GM21619 (cell line): ENCODE data around the gene MARCHF4.

Experiments
- ATAC-seq: cut with Tn5 transposase; IDR thresholded peaks from one replicate; pipeline ENCODE4 v1.9.1; 2021; ENCODE audit not compliant: unreplicated experiment

The MARCHF4 gene

GRCh38 chr2:216352653-216353270 is 19.5 kb downstream of the MARCHF4 start:
- ATAC-seq = no peak

GRCh38 chr2:216351172-216351925 is 20.9 kb downstream of the MARCHF4 start:
- no peak for ATAC-seq

- no peak for ATAC-seq
Measured at GRCh38 chr2:216350214-216350791, 22.0 kb downstream of the MARCHF4 start.

GRCh38 chr2:216349366-216349765 is 22.9 kb downstream of the MARCHF4 start:
- no peak for ATAC-seq

- no peak for ATAC-seq
Measured at GRCh38 chr2:216348756-216349308, 23.5 kb downstream of the MARCHF4 start.

- no peak for ATAC-seq
Measured at GRCh38 chr2:216346781-216347180, 25.5 kb downstream of the MARCHF4 start.

GRCh38 chr2:216345846-216346245 is 26.4 kb downstream of the MARCHF4 start:
- ATAC-seq = no peak

- no peak for ATAC-seq
Measured at GRCh38 chr2:216344950-216345300, 27.4 kb downstream of the MARCHF4 start.

GRCh38 chr2:216344206-216344949 is 27.9 kb downstream of the MARCHF4 start:
- ATAC-seq = no peak

GRCh38 chr2:216343221-216343980 is 28.9 kb downstream of the MARCHF4 start:
- ATAC-seq = no peak

GRCh38 chr2:216341121-216341520 is 31.2 kb downstream of the MARCHF4 start:
- ATAC-seq = no peak

GRCh38 chr2:216340280-216340631 is 32.0 kb downstream of the MARCHF4 start:
- ATAC-seq = no peak

- no peak for ATAC-seq
Measured at GRCh38 chr2:216339456-216340279, 32.6 kb downstream of the MARCHF4 start.

GRCh38 chr2:216335252-216335651 is 37.0 kb downstream of the MARCHF4 start:
- ATAC-seq = no peak

GRCh38 chr2:216328347-216328746 is 43.9 kb downstream of the MARCHF4 start:
- ATAC-seq = no peak

- ATAC-seq = no peak
Measured at GRCh38 chr2:216327447-216327935, 44.8 kb downstream of the MARCHF4 start.
